Chondrocyte (in vitro differentiated cells): ENCODE results near the gene OR2C3. TPM values are rescaled to one million over a fixed set of nuclear protein-coding genes. Genes with fewer than 3 reads are reported as not detected.
"Not testable (repeated sequence)": the region's sequence is repeated elsewhere in the genome, so short reads cannot be mapped to it uniquely, and the experiment has no call there.

ENCODE experiments used
- DNase-seq: peaks from one replicate; pipeline ENCODE4 v3.0.0; 2021; ENCODE audit warnings: mixed read lengths, low spot score
- H3K27ac Mint-ChIP-seq: one replicate; pipeline ENCODE4 v1.8.0; 2021; ENCODE audit warnings: mild to moderate bottlenecking, moderate library complexity, mixed read lengths; ENCODE audit not compliant: unreplicated experiment
- H3K27me3 Mint-ChIP-seq: 2 replicates; pipeline ENCODE4 v1.8.0; 2021; ENCODE audit warnings: low read depth, mixed read lengths
- H3K36me3 Mint-ChIP-seq: 2 replicates; pipeline ENCODE4 v1.8.0; 2021; ENCODE audit warnings: low read depth, mixed read lengths
- H3K4me1 Mint-ChIP-seq: 2 replicates; pipeline ENCODE4 v1.8.0; 2021; ENCODE audit warnings: low read depth, mild to moderate bottlenecking, mixed read lengths
- H3K4me3 Mint-ChIP-seq: one replicate; pipeline ENCODE4 v1.8.0; 2021; ENCODE audit warnings: mild to moderate bottlenecking, moderate library complexity, mixed read lengths; ENCODE audit not compliant: unreplicated experiment
- H3K9me3 Mint-ChIP-seq: 2 replicates; pipeline ENCODE4 v1.8.0; 2021; ENCODE audit warnings: low read depth, mixed read lengths
- total RNA-seq: library from RNA; stranded (reverse); gene quantifications from 3 replicates; pipeline ENCODE4 v1.2.1, GENCODE V29; 2021
- TF ChIP-seq, protein P1 (sequence below): fragments of 200-600 bp; sonication (generic); IDR thresholded peaks from 2 replicates; pipeline ENCODE4 v1.5.0; 2021; ENCODE audit warnings: antibody characterized with exemption, mild to moderate bottlenecking, moderate library complexity

OR2C3 gene
- total RNA-seq, 1 donor from 2014 or later, result not detected

DNA sequence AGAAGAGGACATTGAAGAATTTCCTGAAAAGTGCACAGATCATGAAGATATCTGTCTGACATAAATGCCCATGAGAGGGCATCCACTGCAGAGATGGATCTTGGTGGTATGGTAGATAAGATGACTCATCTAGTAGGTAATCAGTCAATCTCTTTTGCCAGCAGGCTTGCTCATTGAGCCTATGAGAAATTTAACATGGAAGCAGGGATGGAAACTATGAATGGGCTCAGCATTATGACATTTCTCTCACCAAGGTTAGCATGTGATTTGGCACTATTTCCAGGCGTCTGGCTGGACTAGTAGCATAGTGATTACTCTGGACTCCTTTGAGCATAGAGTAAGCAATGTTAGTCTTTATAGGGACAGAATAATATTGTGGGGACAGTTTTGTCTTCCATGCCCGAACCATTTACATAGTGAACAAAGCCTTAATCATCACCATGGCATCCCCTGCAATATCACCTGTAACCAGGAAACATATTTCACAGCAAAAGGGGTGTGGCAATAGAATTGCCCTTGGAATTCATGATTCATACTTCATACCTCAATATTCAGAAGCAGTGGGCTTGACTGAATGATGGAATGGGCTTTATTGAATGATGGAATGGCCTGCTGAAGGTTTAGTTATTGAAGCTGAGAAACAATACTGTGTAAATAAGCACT lies 7.3 kb downstream of the OR2C3 start:
- no peak overlapping the region for H3K4me3 Mint-ChIP-seq
- TF ChIP-seq, protein P1, sequence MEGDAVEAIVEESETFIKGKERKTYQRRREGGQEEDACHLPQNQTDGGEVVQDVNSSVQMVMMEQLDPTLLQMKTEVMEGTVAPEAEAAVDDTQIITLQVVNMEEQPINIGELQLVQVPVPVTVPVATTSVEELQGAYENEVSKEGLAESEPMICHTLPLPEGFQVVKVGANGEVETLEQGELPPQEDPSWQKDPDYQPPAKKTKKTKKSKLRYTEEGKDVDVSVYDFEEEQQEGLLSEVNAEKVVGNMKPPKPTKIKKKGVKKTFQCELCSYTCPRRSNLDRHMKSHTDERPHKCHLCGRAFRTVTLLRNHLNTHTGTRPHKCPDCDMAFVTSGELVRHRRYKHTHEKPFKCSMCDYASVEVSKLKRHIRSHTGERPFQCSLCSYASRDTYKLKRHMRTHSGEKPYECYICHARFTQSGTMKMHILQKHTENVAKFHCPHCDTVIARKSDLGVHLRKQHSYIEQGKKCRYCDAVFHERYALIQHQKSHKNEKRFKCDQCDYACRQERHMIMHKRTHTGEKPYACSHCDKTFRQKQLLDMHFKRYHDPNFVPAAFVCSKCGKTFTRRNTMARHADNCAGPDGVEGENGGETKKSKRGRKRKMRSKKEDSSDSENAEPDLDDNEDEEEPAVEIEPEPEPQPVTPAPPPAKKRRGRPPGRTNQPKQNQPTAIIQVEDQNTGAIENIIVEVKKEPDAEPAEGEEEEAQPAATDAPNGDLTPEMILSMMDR, result no peak
- peaks cover 3% of the 10 kb centered on the region for H3K9me3 Mint-ChIP-seq
- no peaks in the 10 kb centered on the region for H3K4me1 Mint-ChIP-seq
- no peak for DNase-seq
- H3K27ac Mint-ChIP-seq, result no peak overlapping the region
- H3K27me3 Mint-ChIP-seq, result peaks cover 6% of the 10 kb centered on the region
- no peaks in the 10 kb centered on the region for H3K36me3 Mint-ChIP-seq

DNA sequence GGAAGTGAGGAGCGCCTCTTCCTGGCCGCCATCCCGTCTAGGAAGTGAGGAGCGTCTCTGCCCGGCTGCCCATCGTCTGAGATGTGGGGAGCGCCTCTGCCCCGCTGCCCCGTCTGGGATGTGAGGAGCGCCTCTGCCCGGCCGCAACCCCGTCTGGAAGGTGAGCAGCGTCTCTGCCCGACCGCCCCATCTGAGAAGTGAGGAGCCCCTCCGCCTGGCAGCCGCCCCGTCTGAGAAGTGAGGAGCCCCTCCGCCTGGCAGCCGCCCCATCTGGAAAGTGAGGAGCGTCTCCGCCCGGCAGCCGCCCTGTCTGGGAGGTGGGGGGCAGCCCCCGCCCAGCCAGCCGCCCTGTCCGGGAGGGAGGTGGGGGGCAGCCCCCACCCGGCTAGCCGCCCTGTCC lies 14.4 kb downstream of the OR2C3 start:
- H3K27me3 Mint-ChIP-seq, H3K36me3 Mint-ChIP-seq, DNase-seq, H3K9me3 Mint-ChIP-seq, H3K4me3 Mint-ChIP-seq, H3K27ac Mint-ChIP-seq, H3K4me1 Mint-ChIP-seq: not testable (repeated sequence)

DNA sequence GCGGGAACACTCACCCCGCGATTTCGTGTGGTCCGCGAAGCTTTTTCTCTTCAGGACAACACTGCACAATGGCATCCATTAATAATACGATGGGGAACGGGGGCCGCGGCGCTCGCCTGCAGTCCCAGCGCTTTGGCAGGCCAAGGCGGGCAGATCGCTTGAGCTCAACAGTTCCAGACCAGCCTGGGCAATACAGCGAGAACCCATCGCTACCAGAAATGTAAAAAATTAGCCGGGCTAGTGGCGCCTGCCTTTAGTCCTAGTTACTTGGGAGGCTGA lies 17.7 kb downstream of the OR2C3 start:
- Mint-ChIP-seq H3K36me3 (no peaks in the 10 kb centered on the region), H3K27me3 (no peaks in the 10 kb centered on the region), H3K4me3 (no peak overlapping the region), H3K27ac (no peak overlapping the region), H3K4me1 (no peaks in the 10 kb centered on the region), H3K9me3 (peaks cover 13% of the 10 kb centered on the region)
- TF ChIP-seq, protein P1, result no peak
- no peak for DNase-seq

DNA sequence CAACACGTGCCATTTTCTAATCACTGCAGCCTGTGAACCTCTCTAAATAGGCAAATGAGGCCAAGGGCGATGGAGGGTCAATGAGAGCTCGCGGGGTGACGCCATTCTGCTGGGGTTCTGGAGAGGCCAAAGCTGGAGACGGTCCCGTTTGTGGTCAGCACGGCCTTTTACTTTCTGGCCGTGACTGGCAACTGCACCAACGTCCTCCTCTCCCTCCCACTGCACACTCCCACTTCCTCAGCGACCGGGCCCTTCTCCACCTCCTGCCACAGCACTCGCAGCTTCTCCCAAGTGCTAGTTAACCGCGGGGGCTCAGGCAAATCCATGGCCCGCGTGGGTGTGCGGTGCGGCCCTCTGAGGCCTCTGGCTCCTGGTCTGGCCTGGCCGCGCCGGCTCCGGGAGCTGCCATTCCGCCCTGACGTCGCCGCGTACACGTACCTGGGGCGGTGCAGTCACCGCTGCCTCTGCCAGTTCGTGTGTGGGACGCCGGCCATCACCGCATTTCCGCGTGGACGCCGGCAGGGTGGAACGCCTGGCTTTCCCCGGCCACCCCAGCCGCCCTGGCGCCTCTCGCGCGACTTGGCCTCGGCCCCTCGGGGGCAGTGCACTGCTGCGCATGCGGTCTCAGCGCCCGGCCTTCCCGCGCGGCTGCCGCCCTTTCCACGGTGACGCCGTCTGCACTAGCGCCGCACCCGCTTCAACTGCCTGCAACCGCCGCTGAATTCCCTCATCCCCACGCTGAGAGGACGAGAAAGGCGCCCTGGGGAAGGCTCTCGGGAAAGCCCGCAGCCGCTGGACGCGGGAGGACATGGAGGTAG lies 18.2 kb downstream of the OR2C3 start:
- no peak overlapping the region for H3K4me3 Mint-ChIP-seq
- DNase-seq, result peak; percentile 87

DNA sequence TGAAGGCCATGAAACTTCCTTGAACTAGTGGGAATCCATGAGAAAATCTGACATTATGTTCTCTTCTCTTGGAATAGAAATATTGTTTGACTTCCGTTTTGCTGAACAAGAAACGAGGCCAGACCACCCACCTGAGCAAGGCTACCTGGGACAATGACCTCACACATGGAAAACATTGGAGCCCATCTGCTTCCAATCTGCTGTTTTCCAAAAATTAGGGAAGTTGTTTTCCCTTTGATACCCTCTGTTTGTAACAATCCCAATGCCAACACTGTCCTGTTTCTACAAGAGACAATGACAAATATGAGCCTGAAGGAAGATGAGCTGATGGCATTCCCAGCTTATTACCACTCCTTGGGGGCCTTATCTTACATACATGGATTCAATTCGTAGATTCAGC lies 29.4 kb downstream of the OR2C3 start:
- TF ChIP-seq, protein P1, result no peak
- Mint-ChIP-seq H3K4me3 (no peak overlapping the region), H3K9me3 (no peaks in the 10 kb centered on the region), H3K27ac (no peak overlapping the region), H3K4me1 (no peaks in the 10 kb centered on the region), H3K27me3 (peaks cover 14% of the 10 kb centered on the region), H3K36me3 (no peaks in the 10 kb centered on the region)
- DNase-seq, result no peak

More for the DNA sequence above, 18.2 kb downstream of the OR2C3 start:
- TF ChIP-seq, protein P1, result no peak
- Mint-ChIP-seq H3K27me3 (no peaks in the 10 kb centered on the region), H3K4me1 (no peaks in the 10 kb centered on the region), H3K27ac (no peak overlapping the region), H3K9me3 (peaks cover 13% of the 10 kb centered on the region), H3K36me3 (no peaks in the 10 kb centered on the region)
